ENCODE data around the gene KMO.

DNA sequence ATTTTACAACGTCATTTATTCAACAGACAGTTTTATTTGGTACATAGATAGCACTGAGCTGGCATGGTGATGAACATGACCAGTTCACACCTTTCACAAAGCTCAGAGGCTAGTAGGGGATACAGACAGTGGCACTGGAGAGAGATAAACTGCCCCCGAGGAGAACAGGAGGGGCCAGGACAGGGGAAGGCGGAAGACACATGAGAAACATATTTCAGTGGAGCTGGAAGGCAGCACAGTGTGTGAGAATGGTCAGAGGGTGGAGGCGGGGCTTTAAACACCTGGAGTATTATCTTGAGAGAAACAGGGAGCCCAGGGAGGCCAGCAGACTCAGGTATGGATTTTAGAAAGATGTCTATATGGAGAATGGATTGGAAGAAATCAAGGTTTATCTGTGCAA, 58.5 kb downstream of the KMO start:
- TF ChIP-seq, protein P1, sequence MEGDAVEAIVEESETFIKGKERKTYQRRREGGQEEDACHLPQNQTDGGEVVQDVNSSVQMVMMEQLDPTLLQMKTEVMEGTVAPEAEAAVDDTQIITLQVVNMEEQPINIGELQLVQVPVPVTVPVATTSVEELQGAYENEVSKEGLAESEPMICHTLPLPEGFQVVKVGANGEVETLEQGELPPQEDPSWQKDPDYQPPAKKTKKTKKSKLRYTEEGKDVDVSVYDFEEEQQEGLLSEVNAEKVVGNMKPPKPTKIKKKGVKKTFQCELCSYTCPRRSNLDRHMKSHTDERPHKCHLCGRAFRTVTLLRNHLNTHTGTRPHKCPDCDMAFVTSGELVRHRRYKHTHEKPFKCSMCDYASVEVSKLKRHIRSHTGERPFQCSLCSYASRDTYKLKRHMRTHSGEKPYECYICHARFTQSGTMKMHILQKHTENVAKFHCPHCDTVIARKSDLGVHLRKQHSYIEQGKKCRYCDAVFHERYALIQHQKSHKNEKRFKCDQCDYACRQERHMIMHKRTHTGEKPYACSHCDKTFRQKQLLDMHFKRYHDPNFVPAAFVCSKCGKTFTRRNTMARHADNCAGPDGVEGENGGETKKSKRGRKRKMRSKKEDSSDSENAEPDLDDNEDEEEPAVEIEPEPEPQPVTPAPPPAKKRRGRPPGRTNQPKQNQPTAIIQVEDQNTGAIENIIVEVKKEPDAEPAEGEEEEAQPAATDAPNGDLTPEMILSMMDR (IDR thresholded peaks at IDR 0.05): no peak
- TF ChIP-seq POLR2A (IDR thresholded peaks at IDR 0.05) (no peak), POLR2AphosphoS5 (IDR thresholded peaks at IDR 0.05) (no peak)
